Left lung (tissue), 10 donors: ENCODE measurements around the gene NR1H3. TPM values are rescaled to one million over a fixed set of nuclear protein-coding genes. Genes with fewer than 3 reads are reported as not detected.

ENCODE experiments used
- ATAC-seq: fragments of 200-7000 bp; cut with Tn5 transposase; one replicate; pipeline ENCODE4 v1.9.1; 2020; ENCODE audit warnings: moderate library complexity
- DNase-seq, 4 donors: peaks; one replicate each; pipeline ENCODE4 v3.0.0-alpha.2; 2013 to 2020
- H3K27ac ChIP-seq, 2 donors: fragments of 200-600 bp; sonication (generic) in 1 of 2; one replicate each; pipeline versions ENCODE4 v1.5.0 to v1.8.0; 2020 to 2021
- H3K27me3 ChIP-seq, 2 donors: fragments of 200-600 bp; sonication (generic) in 1 of 2; one replicate each; pipeline versions ENCODE4 v1.5.0 to v1.8.0; 2020 to 2021
- H3K36me3 ChIP-seq, 2 donors: fragments of 200-600 bp; sonication (generic) in 1 of 2; one replicate each; pipeline versions ENCODE4 v1.5.0 to v1.8.0; 2020 to 2021
- H3K4me1 ChIP-seq, 2 donors: fragments of 200-600 bp; one replicate each; pipeline ENCODE4 v1.8.0; 2021
- H3K4me3 ChIP-seq, 2 donors: fragments of 200-600 bp; sonication (generic) in 1 of 2; one replicate each; pipeline versions ENCODE4 v1.5.0 to v1.8.0; 2020 to 2021; ENCODE audit warnings: mild to moderate bottlenecking in 1 of 2
- H3K9me3 ChIP-seq, 2 donors: fragments of 200-600 bp; sonication (generic) in 1 of 2; one replicate each; pipeline versions ENCODE4 v1.5.0 to v1.8.0; 2020 to 2021
- CTCF ChIP-seq, 2 donors: fragments of 200-600 bp; sonication (generic) in 1 of 2; IDR thresholded peaks; one replicate each; pipeline versions ENCODE4 v1.5.0 to v1.8.0; 2021; ENCODE audit warnings: antibody characterized with exemption in 2 of 2
- intact Hi-C, 2 donors: fragments of 100-400 bp; cut with DNase I; formaldehyde crosslinking; loops; one replicate each; pipeline versions ENCODE4 v1.11.2 to v1.14.2; 2022
- polyA plus RNA-seq, 6 donors: library from polyadenylated mRNA; unstranded; fragments of 120-200 nt; gene quantifications; one replicate each; pipeline ENCODE4 v1.2.1, GENCODE V29; 2013; ENCODE audit not compliant: insufficient read length in 6 of 6
- total RNA-seq, 2 donors: library from RNA; stranded (reverse); fragmentation: NEBNext Ultra II Directional; extraction: Animal tissue kit (Norgen Biotek cat#: 25700); gene quantifications; one replicate each; pipeline ENCODE4 v1.2.1, GENCODE V29; 2021
- donor health status: DM: no; HTN: yes; CAD: no.
- donor health status: DM: no; HTN: no; CAD: no.

The NR1H3 gene
- total and polyA plus RNA-seq, 8 donors, result 39.7 to 66.9 (median 52.0) TPM

DNA sequence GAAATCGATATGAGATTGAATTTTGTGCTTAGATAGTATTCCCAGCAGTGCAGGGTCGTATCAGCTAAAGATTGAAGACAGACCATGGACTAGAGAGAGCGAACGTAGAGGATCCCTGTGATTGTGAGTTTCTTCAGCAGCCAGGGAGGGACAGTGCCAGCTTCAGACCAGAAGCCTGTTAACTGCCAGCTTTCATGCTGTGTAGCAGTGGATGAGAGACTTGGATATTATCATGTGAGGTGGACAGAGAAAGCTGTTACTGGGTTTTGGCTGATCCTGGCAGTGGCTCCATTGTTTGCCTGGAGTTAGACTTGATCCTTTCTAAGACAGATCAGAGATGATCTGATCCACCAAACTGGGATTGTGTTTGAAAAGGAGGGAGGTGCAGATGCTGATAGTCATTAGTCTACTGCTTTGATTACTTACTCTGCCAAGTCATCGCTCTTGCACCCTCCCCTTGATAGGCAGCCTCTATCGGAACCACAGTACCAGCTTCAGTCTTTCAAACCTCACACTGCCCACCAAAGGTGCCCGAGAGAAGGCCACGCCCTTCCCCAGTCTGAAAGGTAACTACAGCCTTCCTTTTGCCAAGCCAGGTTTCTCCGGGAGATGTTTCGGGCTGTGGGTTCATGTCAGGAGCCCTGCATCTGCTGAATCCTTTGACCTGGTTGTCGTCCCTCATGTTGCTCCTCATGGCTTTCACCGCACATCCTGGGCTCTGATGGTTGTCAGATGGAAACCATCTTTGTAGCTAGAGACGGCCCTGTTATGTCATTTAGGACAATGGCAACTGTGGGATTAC is 28.4 kb downstream of the NR1H3 start:
- Histone ChIP-seq H3K9me3 (no peaks in the 10 kb centered on the region), H3K4me3 (no peak overlapping the region), H3K27me3 (no peaks in the 10 kb centered on the region), H3K27ac (no peak overlapping the region), H3K4me1 (no peaks in the 10 kb centered on the region), H3K36me3 (peaks cover 0 to 100% of the 10 kb centered on the region in 2 donors)
- DNase-seq (no peak), ATAC-seq (no peak)
- no peak for TF ChIP-seq CTCF (IDR thresholded peaks at IDR 0.05)
- intact Hi-C loops, result no loop called here

DNA sequence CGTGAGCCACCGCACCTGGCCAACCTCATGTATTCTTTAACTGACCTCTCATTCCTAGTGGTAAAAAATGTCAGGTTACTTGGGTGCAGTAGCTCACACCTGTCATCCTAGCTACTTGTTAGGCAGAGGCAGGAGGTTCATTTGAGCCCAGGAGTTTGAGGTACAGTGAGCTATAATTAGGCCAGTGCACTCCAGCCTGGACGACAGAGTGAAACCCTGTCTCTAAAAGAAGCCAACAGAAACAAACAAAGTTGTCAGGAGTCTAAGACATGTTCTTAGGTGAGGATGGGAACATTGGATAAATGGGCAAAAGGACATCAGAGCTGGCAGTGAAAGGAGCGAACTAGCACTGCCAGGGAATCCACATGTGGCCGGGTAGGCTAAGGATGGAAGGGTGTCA is 30.3 kb downstream of the NR1H3 start:
- intact Hi-C loops, result no loop called here
- no peak for ATAC-seq
- no peak for DNase-seq
- H3K4me1 ChIP-seq, result no peaks in the 10 kb centered on the region
- H3K9me3 ChIP-seq, result no peaks in the 10 kb centered on the region
- no peak for TF ChIP-seq CTCF (IDR thresholded peaks at IDR 0.05)
- H3K36me3 ChIP-seq, result peaks cover 0 to 100% of the 10 kb centered on the region in 2 donors
- no peak overlapping the region for H3K27ac ChIP-seq
- H3K27me3 ChIP-seq, result no peaks in the 10 kb centered on the region
- H3K4me3 ChIP-seq, result no peak overlapping the region

DNA sequence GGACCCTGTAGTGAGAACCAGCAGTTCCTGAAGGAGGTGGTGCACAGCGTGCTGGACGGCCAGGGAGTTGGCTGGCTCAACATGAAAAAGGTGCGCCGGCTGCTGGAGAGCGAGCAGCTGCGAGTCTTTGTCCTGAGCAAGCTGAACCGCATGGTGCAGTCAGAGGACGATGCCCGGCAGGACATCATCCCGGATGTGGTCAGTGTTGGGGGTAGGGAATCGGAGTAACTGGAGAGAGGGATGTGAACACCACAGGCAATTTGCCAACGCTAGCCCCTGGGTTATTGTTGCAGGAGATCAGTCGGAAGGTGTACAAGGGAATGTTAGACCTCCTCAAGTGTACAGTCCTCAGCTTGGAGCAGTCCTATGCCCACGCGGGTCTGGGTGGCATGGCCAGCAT is 32.1 kb downstream of the NR1H3 start:
- no peak overlapping the region for H3K4me3 ChIP-seq
- TF ChIP-seq CTCF (IDR thresholded peaks at IDR 0.05), result no peak
- DNase-seq (no peak), ATAC-seq (no peak)
- intact Hi-C loops, result no loop called here
- H3K27me3 ChIP-seq, result no peaks in the 10 kb centered on the region
- no peak overlapping the region for H3K27ac ChIP-seq
- peaks cover 0 to 100% of the 10 kb centered on the region in 2 donors for H3K36me3 ChIP-seq
- H3K4me1 ChIP-seq, result no peaks in the 10 kb centered on the region
- H3K9me3 ChIP-seq, result no peaks in the 10 kb centered on the region

DNA sequence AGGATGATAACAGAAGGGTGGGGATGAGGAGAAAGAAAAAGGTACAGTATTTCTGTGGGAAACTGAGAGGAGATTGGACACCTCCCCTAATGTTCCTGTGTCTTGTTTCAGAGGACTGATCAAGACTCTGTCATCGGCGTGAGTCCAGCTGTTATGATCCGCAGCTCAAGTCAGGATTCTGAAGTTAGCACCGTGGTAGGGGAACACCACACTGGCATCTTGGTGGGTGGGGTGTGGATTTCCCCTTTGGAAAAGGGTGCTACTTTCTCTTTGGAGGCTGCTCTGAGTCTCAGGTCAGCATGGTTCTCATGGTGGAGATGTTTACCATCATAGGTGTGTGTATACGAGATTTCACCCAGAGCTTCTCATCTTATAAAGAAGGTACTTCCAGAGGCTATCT is 37.6 kb downstream of the NR1H3 start:
- intact Hi-C loops, result no loop called here
- Histone ChIP-seq H3K4me1 (no peaks in the 10 kb centered on the region), H3K27me3 (no peaks in the 10 kb centered on the region), H3K27ac (no peak overlapping the region), H3K9me3 (peaks cover 0 to 13% of the 10 kb centered on the region in 2 donors), H3K4me3 (no peak overlapping the region), H3K36me3 (peaks cover 4 to 100% of the 10 kb centered on the region in 2 donors)
- no peak for TF ChIP-seq CTCF (IDR thresholded peaks at IDR 0.05)
- DNase-seq (no peak), ATAC-seq (no peak)

- intact Hi-C loops, result no loop called here
Measured at GRCh38 chr11:47296045-47296444, 38.2 kb downstream of the NR1H3 start.

More at GRCh38 chr11:47296045-47296444, 38.2 kb downstream of the NR1H3 start:
- peaks cover 0 to 13% of the 10 kb centered on the region in 2 donors for H3K9me3 ChIP-seq
- peaks cover 4 to 100% of the 10 kb centered on the region in 2 donors for H3K36me3 ChIP-seq
- no peak overlapping the region for H3K4me3 ChIP-seq
- no peak for ATAC-seq
- TF ChIP-seq CTCF (IDR thresholded peaks at IDR 0.05), result no peak
- no peaks in the 10 kb centered on the region for H3K27me3 ChIP-seq
- no peak overlapping the region for H3K27ac ChIP-seq
- no peaks in the 10 kb centered on the region for H3K4me1 ChIP-seq
- DNase-seq, result no peak
